GM19397 (cell line): ENCODE measurements around the gene CDK8.

Source experiments
- ATAC-seq: cut with Tn5 transposase; IDR thresholded peaks from one replicate; pipeline ENCODE4 v1.9.1; 2021; ENCODE audit warnings: mild to moderate bottlenecking, moderate library complexity; ENCODE audit not compliant: unreplicated experiment

CDK8 gene

GRCh38 chr13:26435171-26435570 lies 181.2 kb downstream of the CDK8 start:
- no peak for ATAC-seq

- no peak for ATAC-seq
Observed at GRCh38 chr13:26435646-26436045, 181.7 kb downstream of the CDK8 start.

DNA sequence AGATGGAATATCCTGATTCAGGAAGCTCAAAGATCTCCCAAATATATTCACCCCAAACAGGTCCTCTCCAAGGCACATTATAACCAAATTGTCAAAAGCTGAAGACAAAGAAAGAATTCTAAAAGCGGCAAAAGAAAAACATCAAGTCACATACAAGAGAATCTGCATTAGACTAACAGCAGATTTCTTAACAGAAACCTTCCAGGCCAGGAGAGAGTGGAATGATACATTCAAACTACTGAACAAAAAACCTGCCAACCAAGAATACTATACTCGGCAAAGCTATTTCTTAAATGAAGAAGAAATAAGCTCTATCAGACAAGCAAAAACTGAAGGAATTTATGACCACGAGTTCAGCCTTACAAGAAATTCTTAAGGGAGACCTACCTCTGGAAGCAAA lies 183.0 kb downstream of the CDK8 start:
- no peak for ATAC-seq

DNA sequence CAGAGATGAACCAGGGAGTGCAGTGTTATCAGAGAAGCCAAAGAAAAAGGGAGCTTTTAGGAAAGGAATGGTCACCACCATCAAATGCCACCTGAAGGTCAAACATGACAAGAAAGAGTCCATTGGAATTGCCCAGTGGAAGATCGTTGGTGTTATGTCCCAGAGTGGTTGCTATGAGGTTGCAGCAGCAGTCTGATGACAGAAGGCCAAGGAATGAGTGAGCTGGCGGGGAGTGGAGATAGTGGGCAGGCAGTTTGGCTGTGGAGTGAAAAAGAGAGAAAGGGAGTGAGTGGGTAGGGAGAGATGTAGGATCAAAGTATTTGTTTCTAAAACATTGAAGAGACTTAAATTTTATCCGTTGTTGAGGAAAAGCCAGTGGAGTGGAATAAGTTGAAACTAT lies 186.2 kb downstream of the CDK8 start:
- no peak for ATAC-seq

DNA sequence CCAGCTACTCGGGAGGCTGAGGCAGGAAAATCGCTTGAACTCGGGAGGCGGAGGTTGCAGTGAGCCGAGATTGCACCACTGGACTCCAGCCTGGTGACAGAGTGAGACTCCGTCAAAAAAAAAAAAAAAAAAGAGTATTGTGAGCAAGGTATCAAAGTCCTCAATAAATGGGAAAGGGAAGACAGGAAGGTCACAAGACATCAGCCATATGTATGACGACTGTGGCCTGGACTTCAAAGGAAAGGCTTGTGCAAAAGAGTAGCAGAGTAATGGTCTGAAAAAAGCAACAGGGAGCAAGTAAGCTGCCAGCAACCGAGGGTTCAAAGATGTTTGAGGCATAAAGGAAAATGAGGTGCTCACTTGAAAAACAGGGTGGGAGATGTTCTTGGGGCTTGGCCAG lies 187.5 kb downstream of the CDK8 start:
- no peak for ATAC-seq

- no peak for ATAC-seq
Observed at GRCh38 chr13:26442541-26442940, 188.6 kb downstream of the CDK8 start.

- no peak for ATAC-seq
Observed at GRCh38 chr13:26445092-26445491, 191.2 kb downstream of the CDK8 start.

DNA sequence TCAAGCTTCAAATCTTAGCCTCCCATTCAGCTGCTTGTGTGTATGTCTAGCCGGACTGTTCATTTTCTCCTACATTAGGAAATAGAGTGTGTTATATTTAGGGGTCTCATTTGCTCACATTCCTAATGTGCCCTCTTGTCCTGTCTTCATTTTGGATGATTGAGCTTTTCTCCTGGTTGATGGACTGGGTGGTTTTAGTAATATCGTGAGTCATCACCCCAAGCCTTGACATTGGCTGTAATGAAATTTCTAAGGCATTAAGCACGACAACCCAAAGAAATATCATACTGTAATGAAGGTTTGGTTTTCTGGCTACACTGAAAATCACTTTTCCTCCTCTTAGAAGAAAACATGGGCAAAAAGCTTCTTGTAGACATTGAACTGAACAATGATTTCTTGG lies 192.8 kb downstream of the CDK8 start:
- no peak for ATAC-seq

DNA sequence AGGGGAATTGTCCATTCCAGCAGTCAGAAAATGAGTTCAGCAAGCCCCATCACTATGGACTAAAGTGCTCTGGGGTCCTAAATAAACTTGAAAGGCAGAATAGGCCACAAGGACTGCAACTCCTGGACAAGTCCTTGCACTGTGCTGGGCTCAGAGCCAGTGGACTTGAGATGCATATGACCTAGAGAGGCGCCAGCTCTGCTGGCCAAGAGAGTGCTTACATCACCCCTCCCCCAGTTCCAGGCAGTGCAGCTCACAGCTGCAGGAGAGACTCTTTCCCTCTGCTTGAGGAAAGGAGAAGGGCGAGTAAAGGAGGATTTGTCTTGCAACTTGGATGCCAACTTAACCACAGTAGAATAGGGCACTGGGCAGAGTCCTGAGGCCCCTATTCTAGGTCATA lies 194.1 kb downstream of the CDK8 start:
- ATAC-seq: no peak

DNA sequence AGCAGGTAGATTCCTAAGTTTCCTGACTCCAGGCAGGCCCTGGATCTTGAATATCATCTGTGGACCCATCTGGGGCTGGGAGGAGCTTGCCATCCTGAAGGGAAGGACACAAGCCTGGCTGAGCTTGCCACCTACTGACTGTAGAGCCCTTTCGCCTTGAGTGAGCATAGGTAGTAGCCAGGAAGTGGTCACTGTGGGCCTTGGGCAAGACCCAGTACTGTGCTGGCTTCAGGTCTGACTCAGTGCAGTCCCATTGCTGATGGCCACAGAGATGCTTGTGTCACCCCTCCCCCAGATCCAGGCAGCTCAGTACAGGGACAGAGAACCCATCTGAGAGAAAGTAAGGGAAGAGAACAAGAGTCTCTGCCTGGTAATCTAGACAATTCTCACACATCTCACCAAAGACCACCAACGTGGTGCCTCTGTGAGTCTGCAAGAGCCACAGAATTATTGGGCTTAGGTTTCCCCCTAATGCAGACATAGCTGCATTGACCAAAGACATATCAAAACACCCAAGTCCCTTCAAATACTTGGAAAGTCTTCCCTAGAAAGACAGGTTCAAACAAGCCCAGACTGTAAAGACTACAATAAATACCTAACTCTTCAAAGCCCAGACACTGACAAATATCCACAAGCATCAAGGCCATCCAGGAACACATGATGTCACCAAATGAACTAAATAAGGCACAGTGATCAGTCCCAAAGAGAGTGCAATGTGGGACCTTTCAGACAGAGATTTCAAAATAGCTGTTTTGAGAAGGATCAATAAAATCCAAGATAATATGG lies 195.3 kb downstream of the CDK8 start:
- no peak for ATAC-seq
